ENCODE measurements around the gene ATP9A. TPM values are rescaled to one million over a fixed set of nuclear protein-coding genes. Genes with fewer than 3 reads are reported as not detected.

Gene ATP9A
- total RNA-seq, 4 donors from 2014 or later: 14.8 to 23.7 (median 18.7) TPM

- peaks cover 42% of the 10 kb centered on the region for H3K27me3 ChIP-seq
- no peak overlapping the region for H3K4me3 ChIP-seq
- TF ChIP-seq POLR2A (IDR thresholded peaks at IDR 0.05) (no peak), EP300 (IDR thresholded peaks at IDR 0.05) (no peak), POLR2AphosphoS5 (IDR thresholded peaks at IDR 0.05) (no peak), CTCF (IDR thresholded peaks at IDR 0.05) (no peak)
- H3K4me1 ChIP-seq: peaks cover 28% of the 10 kb centered on the region
- H3K36me3 ChIP-seq: no peaks in the 10 kb centered on the region
- DNase-seq (ENCODE audit: low spot score in 2 of 2): no peak
- H3K9me3 ChIP-seq: no peaks in the 10 kb centered on the region
- 60% methylated on average over 4 of the region's 4 CpGs for WGBS
- H3K27ac ChIP-seq: no peak overlapping the region
These were observed 35.1 kb upstream of the ATP9A start for GRCh38 chr20:51803148-51803854.

- 33% methylated on average over 16 of the region's 44 CpGs for WGBS
These were observed 34.1 kb upstream of the ATP9A start, which contains the start of gene SALL4 for GRCh38 chr20:51802170-51802751. SALL4 (minus strand) TSS chr20:51802521; CDS start chr20:51802408, 113 bp downstream.

GRCh38 chr20:51801823-51802123 is 33.6 kb upstream of the ATP9A start:
- 7% methylated on average over 8 of the region's 8 CpGs for WGBS
- H3K27ac ChIP-seq: no peak overlapping the region

More at GRCh38 chr20:51802170-51802751, 34.1 kb upstream of the ATP9A start, which contains the start of gene SALL4:
- Histone ChIP-seq H3K27ac (no peak within 1 kb of the TSS), H3K27me3 (peaks cover 42% of the 10 kb centered on the region), H3K4me3 (peak within 1 kb of the TSS; percentile 45), H3K36me3 (no peaks in the 10 kb centered on the region), H3K4me1 (peaks cover 28% of the 10 kb centered on the region), H3K9me3 (no peaks in the 10 kb centered on the region)
- no peak for DNase-seq (ENCODE audit: low spot score in 2 of 2)
- TF ChIP-seq POLR2AphosphoS5 (IDR thresholded peaks at IDR 0.05): no peak
- TF ChIP-seq EP300 (IDR thresholded peaks at IDR 0.05): no peak
- TF ChIP-seq CTCF (IDR thresholded peaks at IDR 0.05): no peak
- TF ChIP-seq POLR2A (IDR thresholded peaks at IDR 0.05): no peak

GRCh38 chr20:51801122-51801822 is 33.1 kb upstream of the ATP9A start:
- no peak for DNase-seq (ENCODE audit: low spot score in 2 of 2)

More at GRCh38 chr20:51801823-51802123, 33.6 kb upstream of the ATP9A start:
- no peaks in the 10 kb centered on the region for H3K36me3 ChIP-seq
- peaks cover 28% of the 10 kb centered on the region for H3K4me1 ChIP-seq
- no peak for TF ChIP-seq POLR2A (IDR thresholded peaks at IDR 0.05)
- no peaks in the 10 kb centered on the region for H3K9me3 ChIP-seq
- DNase-seq (ENCODE audit: low spot score in 2 of 2): no peak
- peaks cover 42% of the 10 kb centered on the region for H3K27me3 ChIP-seq
- peak overlapping the region; percentile 45 for H3K4me3 ChIP-seq

GRCh38 chr20:51800872-51801121 is 32.6 kb upstream of the ATP9A start:
- Histone ChIP-seq H3K27me3 (peaks cover 42% of the 10 kb centered on the region), H3K9me3 (no peaks in the 10 kb centered on the region), H3K4me1 (peaks cover 28% of the 10 kb centered on the region), H3K27ac (no peak overlapping the region), H3K4me3 (peak overlapping the region; percentile 45), H3K36me3 (no peaks in the 10 kb centered on the region)
- no peak for DNase-seq (ENCODE audit: low spot score in 2 of 2)
- WGBS: 0% methylated on average over 14 of the region's 18 CpGs
- TF ChIP-seq POLR2A (IDR thresholded peaks at IDR 0.05) (no peak), EP300 (IDR thresholded peaks at IDR 0.05) (no peak), POLR2AphosphoS5 (IDR thresholded peaks at IDR 0.05) (no peak), CTCF (IDR thresholded peaks at IDR 0.05) (no peak)

More at GRCh38 chr20:51801122-51801822, 33.1 kb upstream of the ATP9A start:
- Histone ChIP-seq H3K9me3 (no peaks in the 10 kb centered on the region), H3K27ac (no peak overlapping the region), H3K4me1 (peaks cover 28% of the 10 kb centered on the region), H3K36me3 (no peaks in the 10 kb centered on the region), H3K4me3 (peak overlapping the region; percentile 45), H3K27me3 (peaks cover 42% of the 10 kb centered on the region)
- WGBS: under 1% methylated on average over 43 of the region's 59 CpGs
- TF ChIP-seq EP300 (IDR thresholded peaks at IDR 0.05) (no peak), CTCF (IDR thresholded peaks at IDR 0.05) (no peak), POLR2A (IDR thresholded peaks at IDR 0.05) (no peak), POLR2AphosphoS5 (IDR thresholded peaks at IDR 0.05) (no peak)
